GM23248 (cell line): ENCODE data around the gene ARHGEF7. TPM values are rescaled to one million over a fixed set of nuclear protein-coding genes. Genes with fewer than 3 reads are reported as not detected.

Experiments used
- DNase-seq: peaks from one replicate; pipeline ENCODE4 v3.0.0-alpha.2; 2015
- H2AFZ ChIP-seq: fragments of 200-600 bp; sonication (generic); 2 replicates; pipeline ENCODE4 v1.6.1; 2016; ENCODE audit warnings: antibody characterized with exemption
- H3F3A ChIP-seq: fragments of 200-600 bp; sonication (generic); 2 replicates; pipeline ENCODE4 v1.6.1; 2016; ENCODE audit warnings: mild to moderate bottlenecking, antibody characterized with exemption, mixed run types; ENCODE audit not compliant: insufficient read depth
- H3K27ac ChIP-seq: fragments of 200-600 bp; sonication (generic); 2 replicates; pipeline ENCODE4 v1.5.1; 2016; ENCODE audit warnings: mild to moderate bottlenecking
- H3K27me3 ChIP-seq: fragments of 200-600 bp; sonication (generic); replicated peaks from 2 replicates; pipeline ENCODE4 v1.6.1; 2016; ENCODE audit warnings: mild to moderate bottlenecking; ENCODE audit not compliant: insufficient read depth
- H3K36me3 ChIP-seq: fragments of 200-600 bp; sonication (generic); 2 replicates; pipeline ENCODE4 v1.6.1; 2016; ENCODE audit warnings: low read depth, mild to moderate bottlenecking
- H3K4me1 ChIP-seq: fragments of 200-600 bp; sonication (generic); 2 replicates; pipeline ENCODE4 v1.6.1; 2016; ENCODE audit warnings: mild to moderate bottlenecking; ENCODE audit not compliant: insufficient read depth
- H3K4me2 ChIP-seq: fragments of 200-600 bp; sonication (generic); one replicate; pipeline ENCODE4 v1.6.1; 2016; ENCODE audit warnings: mild to moderate bottlenecking; ENCODE audit not compliant: unreplicated experiment
- H3K4me3 ChIP-seq: fragments of 200-600 bp; sonication (generic); 2 replicates; pipeline ENCODE4 v1.5.1; 2016; ENCODE audit warnings: mild to moderate bottlenecking
- H3K79me2 ChIP-seq: fragments of 200-600 bp; sonication (generic); 2 replicates; pipeline ENCODE4 v1.6.1; 2016; ENCODE audit warnings: mild to moderate bottlenecking; ENCODE audit not compliant: insufficient read depth
- H3K9ac ChIP-seq: fragments of 200-600 bp; sonication (generic); 2 replicates; pipeline ENCODE4 v1.6.1; 2016; ENCODE audit warnings: mild to moderate bottlenecking
- H3K9me2 ChIP-seq: fragments of 200-600 bp; sonication (generic); 2 replicates; pipeline ENCODE4 v1.6.1; 2016; ENCODE audit warnings: mixed run types, mild to moderate bottlenecking, moderate library complexity; ENCODE audit not compliant: insufficient read depth
- H3K9me3 ChIP-seq: fragments of 200-600 bp; sonication (generic); one replicate; pipeline ENCODE4 v1.6.1; 2017; ENCODE audit warnings: low read depth
- H4K20me1 ChIP-seq: fragments of 200-600 bp; sonication (generic); 2 replicates; pipeline ENCODE4 v1.6.0; 2016; ENCODE audit not compliant: insufficient read depth
- EZH2 ChIP-seq: fragments of 200-600 bp; sonication (generic); IDR thresholded peaks from 2 replicates; pipeline ENCODE4 v1.6.1; 2018; ENCODE audit warnings: antibody characterized with exemption, mild to moderate bottlenecking; ENCODE audit not compliant: insufficient read depth, poor library complexity, severe bottlenecking
- EZH2phosphoT487 ChIP-seq: fragments of 200-600 bp; sonication (generic); IDR thresholded peaks from 2 replicates; pipeline ENCODE4 v1.6.1; 2018; ENCODE audit warnings: antibody characterized with exemption, moderate library complexity, mild to moderate bottlenecking, low read depth; ENCODE audit not compliant: insufficient read depth
- WGBS, 2 experiments: methylation state at CpG; one replicate each; pipeline ENCODE4 v1.1.6; 2015 to 2017; ENCODE audit warnings: low lambda C conversion rate in 2 of 2, low coverage in 1 of 2; ENCODE audit errors: missing lambda C conversion rate in 2 of 2; 5-methylcytosine and 5-hydroxymethylcytosine counted together
- in situ Hi-C: fragments of 300-500 bp; cut with MboI; formaldehyde crosslinking; loops from 2 replicates; pipeline ENCODE4 v1.15.0; 2020
- polyA plus RNA-seq: library from polyadenylated mRNA; unstranded; fragments of >200 nt; fragmentation: Nextera tagmentation; extraction: Ambion mirVana; gene quantifications from 2 replicates; pipeline ENCODE4 v1.2.1, GENCODE V29; 2016
- total RNA-seq: library from RNA; depleted of rRNA; stranded (reverse); fragments of >200 nt; shearing (Covaris generic); gene quantifications from 2 replicates; pipeline ENCODE4 v1.2.3, GENCODE V29; 2014

The ARHGEF7 gene
- total and polyA plus RNA-seq, 2 experiments from 2014 or later: 19.0 to 23.0 TPM

DNA sequence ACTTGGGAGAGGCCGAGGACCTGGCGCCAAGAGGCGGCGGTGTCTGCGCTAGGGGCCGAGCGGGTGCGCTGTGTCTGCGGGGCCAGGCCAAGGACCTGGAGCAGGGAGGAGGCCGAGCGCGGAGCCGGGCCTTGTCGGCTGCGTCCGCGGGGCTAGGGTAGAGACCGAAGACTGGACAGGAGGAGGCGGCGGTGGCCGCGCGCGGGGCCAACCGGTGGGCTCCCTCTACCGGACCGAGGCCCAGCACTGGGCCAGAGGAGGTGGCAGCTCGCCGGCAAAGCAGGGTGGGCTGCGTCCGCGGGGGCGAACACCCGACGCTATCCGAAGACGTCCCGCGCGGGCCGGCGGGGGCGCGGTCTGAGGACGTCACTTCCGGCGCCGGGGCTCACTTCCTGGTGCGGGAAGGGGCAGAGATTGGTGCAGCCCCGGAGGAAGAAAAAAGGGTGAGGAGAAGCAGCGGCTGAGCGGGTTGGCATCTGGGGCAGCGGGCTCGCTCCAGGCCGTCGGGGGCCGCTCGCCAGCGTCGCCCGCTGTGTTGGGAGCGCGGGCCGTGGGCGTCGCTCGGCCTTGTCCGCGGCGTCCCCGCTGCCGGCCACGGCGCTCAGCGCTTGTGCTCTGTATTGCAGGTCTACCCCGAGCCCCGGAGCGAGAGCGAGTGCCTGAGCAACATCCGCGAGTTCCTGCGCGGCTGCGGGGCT is 38.3 kb downstream of the ARHGEF7 start:
- H3K4me2 ChIP-seq: peak overlapping the region; percentile 98

DNA sequence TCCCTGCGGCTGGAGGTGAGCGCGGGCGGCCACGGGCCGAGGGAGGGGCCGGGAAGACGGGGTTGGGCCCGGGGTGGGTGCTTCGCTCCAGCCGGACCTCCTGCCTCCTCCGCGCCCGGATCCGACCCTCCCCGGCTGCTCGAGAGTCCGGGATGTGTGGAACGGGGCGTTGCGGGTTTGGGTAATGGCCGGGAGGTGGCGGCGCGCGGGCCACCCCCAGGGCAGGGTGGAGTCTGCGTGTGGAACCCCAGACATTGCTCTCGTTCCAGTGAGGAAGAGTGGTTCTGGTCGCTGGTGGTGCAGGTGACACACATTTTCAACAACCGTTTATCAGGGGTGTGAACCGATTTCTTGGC is 38.8 kb downstream of the ARHGEF7 start:
- H3K4me3 ChIP-seq: peak overlapping the region; percentile 81
- peak overlapping the region; percentile 78 for H2AFZ ChIP-seq
- in situ Hi-C loops: no loop called here
- H3K36me3 ChIP-seq: peaks cover under 1% of the 10 kb centered on the region; the same call in 1 of the 2 replicates
- H3K79me2 ChIP-seq: peaks cover 49% of the 10 kb centered on the region
- peaks cover 31% of the 10 kb centered on the region for H3K4me1 ChIP-seq
- TF ChIP-seq EZH2 (no peak), EZH2phosphoT487 (no peak)
- DNase-seq: no peak
- H3F3A ChIP-seq: peaks cover 27% of the 10 kb centered on the region
- H3K4me2 ChIP-seq: peak overlapping the region; percentile 98
- 2 to 7% methylated on average over 18 to 20 of the region's 31 CpGs for WGBS, 2 experiments
- peak overlapping the region; percentile 95 for H3K27ac ChIP-seq
- no peaks in the 10 kb centered on the region for H3K27me3 ChIP-seq
- H3K9ac ChIP-seq: peak overlapping the region; percentile 96
- H3K9me2 ChIP-seq: no peaks in the 10 kb centered on the region
- H3K9me3 ChIP-seq: no peaks in the 10 kb centered on the region
- H4K20me1 ChIP-seq: no peaks in the 10 kb centered on the region

More for the DNA sequence above, 38.3 kb downstream of the ARHGEF7 start:
- in situ Hi-C loops: no loop called here
- Histone ChIP-seq H3K9me3 (no peaks in the 10 kb centered on the region), H4K20me1 (no peaks in the 10 kb centered on the region), H3K36me3 (no peaks in the 10 kb centered on the region; the same call in 1 of the 2 replicates), H2AFZ (peak overlapping the region; percentile 78), H3K9ac (peak overlapping the region; percentile 96), H3K27me3 (no peaks in the 10 kb centered on the region), H3K9me2 (no peaks in the 10 kb centered on the region), H3K4me3 (peak overlapping the region; percentile 81), H3F3A (peaks cover 27% of the 10 kb centered on the region), H3K79me2 (peaks cover 44% of the 10 kb centered on the region), H3K27ac (peak overlapping the region; percentile 95), H3K4me1 (peaks cover 31% of the 10 kb centered on the region)
- 1 to 2% methylated on average over 77 to 80 of the region's 84 CpGs for WGBS, 2 experiments
- no peak for TF ChIP-seq EZH2
- no peak for TF ChIP-seq EZH2phosphoT487
- peak; percentile 94 for DNase-seq

DNA sequence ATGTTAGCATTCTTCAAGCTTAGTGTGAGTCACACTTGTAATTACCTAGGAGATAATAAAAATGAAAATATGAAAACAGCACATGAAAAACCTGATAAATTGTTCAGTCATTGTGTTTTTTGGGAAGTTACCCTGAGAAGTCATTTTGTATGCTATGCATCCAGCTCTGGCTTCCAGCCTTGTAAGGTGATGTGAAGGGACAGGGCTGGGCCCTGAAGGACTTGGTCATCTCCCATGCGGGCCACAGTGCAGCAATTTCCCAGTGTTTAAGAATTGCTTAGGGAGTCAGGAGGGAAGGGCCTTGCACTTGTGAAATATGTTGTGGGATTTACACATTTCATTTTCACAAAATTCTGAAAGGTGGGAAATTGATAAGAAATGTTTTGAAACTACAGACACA is 41.3 kb downstream of the ARHGEF7 start:
- DNase-seq: peak; percentile 54
- in situ Hi-C loops: no loop called here
- H3K79me2 ChIP-seq: peaks cover 74% of the 10 kb centered on the region
- H3K27me3 ChIP-seq: no peaks in the 10 kb centered on the region
- 95 to 100% methylated on average over 1 of the region's 1 CpG for WGBS, 2 experiments
- H2AFZ ChIP-seq: no peak overlapping the region
- peaks cover 31% of the 10 kb centered on the region for H3K4me1 ChIP-seq
- TF ChIP-seq EZH2phosphoT487 (no peak), EZH2 (no peak)
- no peaks in the 10 kb centered on the region for H4K20me1 ChIP-seq
- peaks cover 27% of the 10 kb centered on the region for H3F3A ChIP-seq
- no peaks in the 10 kb centered on the region for H3K9me2 ChIP-seq
- H3K9ac ChIP-seq: peak overlapping the region; percentile 40; the same call in 1 of the 2 replicates
- no peaks in the 10 kb centered on the region for H3K9me3 ChIP-seq
- H3K27ac ChIP-seq: peak overlapping the region; percentile 63
- H3K4me3 ChIP-seq: no peak overlapping the region
- H3K4me2 ChIP-seq: peak overlapping the region; percentile 19
- H3K36me3 ChIP-seq: peaks cover 7% of the 10 kb centered on the region; the same call in 1 of the 2 replicates

DNA sequence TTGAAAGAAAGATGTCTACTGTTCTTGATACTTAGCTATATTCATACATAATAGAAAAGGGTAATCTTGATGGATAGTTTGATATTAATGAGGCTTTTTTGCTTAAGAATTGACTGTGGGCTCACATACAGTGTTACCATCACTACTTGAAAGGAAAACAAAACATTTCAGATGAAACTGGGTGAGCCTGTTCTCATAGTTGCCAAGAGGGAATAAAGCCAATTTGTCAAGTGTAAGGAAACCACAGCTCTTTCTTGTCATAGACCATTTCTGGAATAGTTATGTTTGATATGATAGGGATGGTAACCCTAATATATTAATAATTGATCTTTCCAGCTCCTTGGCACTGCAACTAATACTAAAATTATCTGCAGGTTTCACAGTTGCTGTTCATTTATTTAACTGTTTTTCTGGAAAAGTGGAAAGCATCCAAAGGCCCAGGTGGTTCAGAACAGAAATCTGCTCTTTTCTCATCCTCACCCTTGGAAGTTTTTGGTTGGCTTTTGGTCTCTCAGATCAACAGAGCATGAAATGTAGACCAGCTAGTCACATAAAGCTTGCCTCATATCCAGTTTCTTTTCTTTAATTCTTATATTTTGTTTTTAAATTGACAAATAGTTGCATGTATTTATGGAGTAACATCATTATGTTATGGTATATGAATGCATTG is 43.2 kb downstream of the ARHGEF7 start:
- H3K4me3 ChIP-seq: no peak overlapping the region
- no peak overlapping the region for H3K4me2 ChIP-seq
- H3K9me3 ChIP-seq: no peaks in the 10 kb centered on the region
- peaks cover 13% of the 10 kb centered on the region for H3F3A ChIP-seq
- peak; percentile 19 for DNase-seq
- H3K27me3 ChIP-seq: no peaks in the 10 kb centered on the region
- H3K9me2 ChIP-seq: no peaks in the 10 kb centered on the region
- peaks cover 7% of the 10 kb centered on the region; the same call in 1 of the 2 replicates for H3K36me3 ChIP-seq
- H3K79me2 ChIP-seq: peaks cover 92% of the 10 kb centered on the region
- H3K4me1 ChIP-seq: peaks cover 24% of the 10 kb centered on the region
- peaks cover 7% of the 10 kb centered on the region; the same call in 1 of the 2 replicates for H4K20me1 ChIP-seq
- no peak for TF ChIP-seq EZH2phosphoT487
- TF ChIP-seq EZH2: no peak
- H3K27ac ChIP-seq: no peak overlapping the region
- in situ Hi-C loops: no loop called here
- H2AFZ ChIP-seq: no peak overlapping the region
- no peak overlapping the region for H3K9ac ChIP-seq
